GM12872 (cell line): Measurements from ENCODE around the gene ALG9.

ENCODE experiments used
- CTCF ChIP-seq: IDR thresholded peaks from 3 replicates; pipeline ENCODE4 v1.5.1; 2011; ENCODE audit warnings: low read depth, mild to moderate bottlenecking, low read length, moderate library complexity; ENCODE audit not compliant: insufficient read depth

Gene ALG9

GRCh38 chr11:111906680-111907079, 35.3 kb upstream of the ALG9 start:
- TF ChIP-seq CTCF, result no peak

- no peak for TF ChIP-seq CTCF
These were observed 34.0 kb upstream of the ALG9 start for GRCh38 chr11:111905411-111905810.

GRCh38 chr11:111886844-111887243, 15.5 kb upstream of the ALG9 start:
- TF ChIP-seq CTCF, result no peak

GRCh38 chr11:111886032-111886431, 14.7 kb upstream of the ALG9 start:
- TF ChIP-seq CTCF, result no peak

- no peak for TF ChIP-seq CTCF
These were observed 10.8 kb upstream of the ALG9 start for GRCh38 chr11:111882202-111882601.

- no peak for TF ChIP-seq CTCF
These were observed 8.2 kb upstream of the ALG9 start for GRCh38 chr11:111879637-111879960.

- peak; percentile 95 for TF ChIP-seq CTCF
These were observed 7.7 kb upstream of the ALG9 start, which contains the start of the genes CFAP68 and FDXACB1 for GRCh38 chr11:111878849-111879636. CFAP68 (plus strand) TSS chr11:111879541; CDS start chr11:111879561, 20 bp downstream. FDXACB1 (minus strand) TSS chr11:111879165; CDS start chr11:111879132, 33 bp downstream.
